Kidney epithelial cell (primary cell): ENCODE results near the gene CDC7. TPM values are rescaled to one million over a fixed set of nuclear protein-coding genes. Genes with fewer than 3 reads are reported as not detected.

Experiments used
- DNase-seq: peaks from one replicate; pipeline ENCODE4 v3.0.0-alpha.2; 2010; ENCODE audit warnings: low read depth
- H3K27me3 ChIP-seq: 2 replicates; pipeline ENCODE4 v1.6.0; 2011; ENCODE audit warnings: low read length; ENCODE audit not compliant: control insufficient read depth, insufficient read depth
- H3K36me3 ChIP-seq: 2 replicates; pipeline ENCODE4 v1.5.1; 2011; ENCODE audit warnings: low read length; ENCODE audit not compliant: control insufficient read depth, insufficient read depth
- H3K4me3 ChIP-seq: 2 replicates; pipeline ENCODE4 v1.5.1; 2011; ENCODE audit warnings: low read depth, mild to moderate bottlenecking, control low read depth, low read length
- CTCF ChIP-seq: IDR thresholded peaks from 2 replicates; pipeline ENCODE4 v1.5.1; 2011; ENCODE audit warnings: mild to moderate bottlenecking, moderate library complexity, low read length, control low read depth, inconsistent platforms; ENCODE audit not compliant: insufficient read depth, poor library complexity, severe bottlenecking
- total RNA-seq: library from RNA; depleted of rRNA; stranded (reverse); fragments of >200 nt; gene quantifications from 2 replicates; pipeline ENCODE4 v1.2.3, GENCODE V29; 2015

Gene CDC7
- total RNA-seq, 1 donor from 2014 or later, result 5.7 TPM

- H3K36me3 ChIP-seq, result no peaks in the 10 kb centered on the region
- no peak for TF ChIP-seq CTCF
- H3K27me3 ChIP-seq, result no peaks in the 10 kb centered on the region
- no peak overlapping the region for H3K4me3 ChIP-seq
- no peak for DNase-seq
Measured at GRCh38 chr1:91546301-91546581, 45.6 kb downstream of the CDC7 start.

- no peaks in the 10 kb centered on the region for H3K27me3 ChIP-seq
- no peak for TF ChIP-seq CTCF
- H3K36me3 ChIP-seq, result no peaks in the 10 kb centered on the region
- no peak overlapping the region for H3K4me3 ChIP-seq
- no peak for DNase-seq
Measured at GRCh38 chr1:91546876-91547275, 46.2 kb downstream of the CDC7 start.

- no peak for DNase-seq
- TF ChIP-seq CTCF, result no peak
- H3K27me3 ChIP-seq, result no peaks in the 10 kb centered on the region
- H3K36me3 ChIP-seq, result no peaks in the 10 kb centered on the region
- H3K4me3 ChIP-seq, result no peak overlapping the region
Measured at GRCh38 chr1:91548376-91549040, 47.9 kb downstream of the CDC7 start.

- H3K36me3 ChIP-seq, result no peaks in the 10 kb centered on the region
- H3K27me3 ChIP-seq, result no peaks in the 10 kb centered on the region
- no peak for TF ChIP-seq CTCF
- H3K4me3 ChIP-seq, result no peak overlapping the region
- DNase-seq, result no peak
Measured at GRCh38 chr1:91549041-91549735, 48.5 kb downstream of the CDC7 start.

GRCh38 chr1:91550961-91551360 is 50.3 kb downstream of the CDC7 start:
- DNase-seq, result no peak
- no peak for TF ChIP-seq CTCF

GRCh38 chr1:91552091-91552490 is 51.4 kb downstream of the CDC7 start:
- Histone ChIP-seq H3K27me3 (no peaks in the 10 kb centered on the region), H3K4me3 (no peak overlapping the region), H3K36me3 (no peaks in the 10 kb centered on the region)
- TF ChIP-seq CTCF, result no peak
- DNase-seq, result no peak

More at GRCh38 chr1:91550961-91551360, 50.3 kb downstream of the CDC7 start:
- no peaks in the 10 kb centered on the region for H3K36me3 ChIP-seq
- no peaks in the 10 kb centered on the region for H3K27me3 ChIP-seq
- no peak overlapping the region for H3K4me3 ChIP-seq
